ENCODE data around the gene DROSHA. TPM values are rescaled to one million over a fixed set of nuclear protein-coding genes. Genes with fewer than 3 reads are reported as not detected.

Gene DROSHA
- total RNA-seq, 1 experiment from 2014 or later: 106 TPM

DNA sequence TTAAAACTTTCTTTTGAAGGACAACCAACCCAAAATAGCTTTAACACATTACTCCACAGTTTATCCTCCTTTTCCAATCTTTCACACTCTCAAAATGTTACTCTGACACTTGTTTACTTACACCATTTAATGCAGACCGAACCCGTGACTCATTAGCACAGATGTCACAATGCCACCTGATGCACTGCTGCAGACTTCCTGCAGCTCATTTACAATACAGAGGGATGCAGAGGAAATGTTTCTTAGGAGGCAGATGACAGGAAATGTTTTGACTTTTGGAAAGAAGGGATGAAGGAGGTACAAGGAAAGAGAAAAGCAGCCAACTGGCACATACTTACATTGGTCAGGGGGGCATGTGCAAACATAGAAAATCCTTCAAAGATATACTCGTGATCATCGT is 39.0 kb downstream of the DROSHA start:
- TF ChIP-seq, protein P1, sequence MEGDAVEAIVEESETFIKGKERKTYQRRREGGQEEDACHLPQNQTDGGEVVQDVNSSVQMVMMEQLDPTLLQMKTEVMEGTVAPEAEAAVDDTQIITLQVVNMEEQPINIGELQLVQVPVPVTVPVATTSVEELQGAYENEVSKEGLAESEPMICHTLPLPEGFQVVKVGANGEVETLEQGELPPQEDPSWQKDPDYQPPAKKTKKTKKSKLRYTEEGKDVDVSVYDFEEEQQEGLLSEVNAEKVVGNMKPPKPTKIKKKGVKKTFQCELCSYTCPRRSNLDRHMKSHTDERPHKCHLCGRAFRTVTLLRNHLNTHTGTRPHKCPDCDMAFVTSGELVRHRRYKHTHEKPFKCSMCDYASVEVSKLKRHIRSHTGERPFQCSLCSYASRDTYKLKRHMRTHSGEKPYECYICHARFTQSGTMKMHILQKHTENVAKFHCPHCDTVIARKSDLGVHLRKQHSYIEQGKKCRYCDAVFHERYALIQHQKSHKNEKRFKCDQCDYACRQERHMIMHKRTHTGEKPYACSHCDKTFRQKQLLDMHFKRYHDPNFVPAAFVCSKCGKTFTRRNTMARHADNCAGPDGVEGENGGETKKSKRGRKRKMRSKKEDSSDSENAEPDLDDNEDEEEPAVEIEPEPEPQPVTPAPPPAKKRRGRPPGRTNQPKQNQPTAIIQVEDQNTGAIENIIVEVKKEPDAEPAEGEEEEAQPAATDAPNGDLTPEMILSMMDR (conservative IDR thresholded peaks at IDR 0.05): no peak
- Histone ChIP-seq H2BK5ac (ENCODE audit: insufficient read length, low read length) (no peak overlapping the region), H2BK12ac (ENCODE audit: insufficient read length, low read depth, low read length) (no peak overlapping the region), H3K4me2 (ENCODE audit: insufficient read depth, insufficient read length, low read length) (no peak overlapping the region), H3K4ac (ENCODE audit: low read depth, low read length) (no peak overlapping the region), H2AFZ (ENCODE audit: low read length) (no peak overlapping the region), H3K9me3 (ENCODE audit: control insufficient read depth, low read depth, low read length) (no peaks in the 10 kb centered on the region), H2BK20ac (ENCODE audit: low read depth, low read length, poor library complexity, severe bottlenecking) (no peak overlapping the region), H3K4me1 (ENCODE audit: insufficient read depth, low read length) (peaks cover 11% of the 10 kb centered on the region), H3K18ac (ENCODE audit: insufficient read length, low read depth, low read length) (no peak overlapping the region), H4K8ac (replicated peaks; ENCODE audit: insufficient read length, low read depth, low read length) (no peak overlapping the region), H3K27me3 (ENCODE audit: insufficient read depth, low read length) (no peaks in the 10 kb centered on the region), H2AK5ac (ENCODE audit: insufficient read length, low read length) (no peak overlapping the region), H3K79me2 (ENCODE audit: insufficient read depth, low read length) (no peaks in the 10 kb centered on the region), H3T11ph (ENCODE audit: low read length) (no peak overlapping the region), H3K23ac (ENCODE audit: insufficient read length, low read depth, low read length) (no peak overlapping the region), H3K9ac (ENCODE audit: extremely low read depth, insufficient read length, low read length) (no peak overlapping the region), H3K14ac (ENCODE audit: insufficient read depth, low read length) (no peak overlapping the region), H4K5ac (ENCODE audit: insufficient read length, low read depth, low read length) (no peak overlapping the region), H3K79me1 (ENCODE audit: insufficient read depth, low read depth, low read length, poor library complexity, severe bottlenecking) (no peaks in the 10 kb centered on the region), H3K27ac (ENCODE audit: insufficient read length, low read depth, low read length) (peak overlapping the region; percentile 34), H2BK15ac (ENCODE audit: low read depth, low read length) (no peak overlapping the region), H2BK120ac (ENCODE audit: low read depth, low read length, poor library complexity, severe bottlenecking) (no peak overlapping the region), H3K23me2 (ENCODE audit: insufficient read length, low read depth, low read length, poor library complexity, severe bottlenecking) (no peaks in the 10 kb centered on the region), H3K56ac (ENCODE audit: insufficient read length, low read depth, low read length) (no peak overlapping the region), H4K20me1 (ENCODE audit: control insufficient read depth, insufficient read depth, insufficient read length) (no peaks in the 10 kb centered on the region), H4K91ac (ENCODE audit: insufficient read length, low read depth, low read length) (no peak overlapping the region)
- H3K4me1 Mint-ChIP-seq: peaks cover 6 to 11% of the 10 kb centered on the region in 2 experiments
- H3K27me3 Mint-ChIP-seq (ENCODE audit: low read depth): no peaks in the 10 kb centered on the region
- H3K9me3 Mint-ChIP-seq: no peaks in the 10 kb centered on the region
- H3K36me3 Mint-ChIP-seq (ENCODE audit: insufficient read depth in 1 of 3, low read depth in 3 of 3): peaks cover 13 to 84% (median 73%) of the 10 kb centered on the region in 3 experiments; a peak in 6 of 7 replicates
- 0 out of 7 replicates have a peak overlapping the region, but pooled peaks of 1 of the 3 experiments have one; percentile 1 for H3K27ac Mint-ChIP-seq
- no CpG with 5 or more reads among the region's 4 CpGs for WGBS (ENCODE audit: extremely low coverage, insufficient read length, low lambda C conversion rate)
- no peak overlapping the region for H3K4me3 Mint-ChIP-seq
- peak; percentile 55 for DNase-seq

All from H9 (cell line).